ENCODE measurements around the gene LRP1B. TPM values are rescaled to one million over a fixed set of nuclear protein-coding genes. Genes with fewer than 3 reads are reported as not detected.

The LRP1B gene
- total RNA-seq, 8 experiments from 2014 or later, result 0.04 to 31.2 (median 11.5) TPM

GRCh38 chr2:140276661-140277060 is 1854.2 kb downstream of the LRP1B start:
- WGBS, 10 experiments, result 60 to 92% (median 67%) methylated on average over 1 of the region's 1 CpG; no CpG with 5 or more reads in 5 of the 10 experiments
- in situ Hi-C loops (cut with MboI; ENCODE audit: low pct_unique_long_range_greater_than_20kb in 2 of 9, low sequenced_read_pairs in 9 of 9, unreplicated experiment in 9 of 9), result no loop called here
- no peak for ATAC-seq (replicated peaks in 6 of 8)
- Histone ChIP-seq H3K4me3 (no peak overlapping the region), H3K4me1 (replicated peaks in 1 of 2) (peaks cover 2 to 17% of the 10 kb centered on the region in 2 donors), H3K27ac (no peak overlapping the region)

GRCh38 chr2:140275427-140275826 is 1855.4 kb downstream of the LRP1B start:
- H3K4me1 ChIP-seq (replicated peaks in 1 of 2), result peaks cover 10 to 29% of the 10 kb centered on the region in 2 donors
- in situ Hi-C loops (cut with MboI; ENCODE audit: low pct_unique_long_range_greater_than_20kb in 2 of 9, low sequenced_read_pairs in 9 of 9, unreplicated experiment in 9 of 9), result no loop called here
- ATAC-seq (replicated peaks in 6 of 8), result no peak
- 30 to 97% (median 79%) methylated on average over 2 to 7 of the region's 7 CpGs for WGBS, 10 experiments
- H3K27ac ChIP-seq, result no peak overlapping the region
- no peak overlapping the region for H3K4me3 ChIP-seq

GRCh38 chr2:140274891-140275290 is 1855.9 kb downstream of the LRP1B start:
- in situ Hi-C loops (cut with MboI; ENCODE audit: low pct_unique_long_range_greater_than_20kb in 2 of 9, low sequenced_read_pairs in 9 of 9, unreplicated experiment in 9 of 9), result no loop called here

GRCh38 chr2:140273958-140274357 is 1856.9 kb downstream of the LRP1B start:
- H3K4me3 ChIP-seq, result no peak overlapping the region
- no peak overlapping the region for H3K27ac ChIP-seq
- no peak for ATAC-seq (replicated peaks in 6 of 8)
- peaks cover 23 to 44% of the 10 kb centered on the region in 2 donors for H3K4me1 ChIP-seq (replicated peaks in 1 of 2)
- in situ Hi-C loops (cut with MboI; ENCODE audit: low pct_unique_long_range_greater_than_20kb in 2 of 9, low sequenced_read_pairs in 9 of 9, unreplicated experiment in 9 of 9), result no loop called here
- 81 to 100% (median 100%) methylated on average over 1 to 2 of the region's 2 CpGs for WGBS, 10 experiments

More at GRCh38 chr2:140274891-140275290, 1855.9 kb downstream of the LRP1B start:
- no peak overlapping the region for H3K27ac ChIP-seq
- peaks cover 14 to 34% of the 10 kb centered on the region in 2 donors for H3K4me1 ChIP-seq (replicated peaks in 1 of 2)
- H3K4me3 ChIP-seq, result no peak overlapping the region
- WGBS, 10 experiments, result 50 to 100% (median 80%) methylated on average over 1 to 5 of the region's 5 CpGs; no CpG with 5 or more reads in 1 of the 10 experiments
- ATAC-seq (replicated peaks in 6 of 8), result no peak

- Histone ChIP-seq H3K27ac (peak overlapping the region in 1 of 2 donors; percentile 21), H3K4me1 (replicated peaks in 1 of 2) (peaks cover 25 to 49% of the 10 kb centered on the region in 2 donors), H3K4me3 (no peak overlapping the region)
- WGBS, 10 experiments, result 44 to 100% (median 64%) methylated on average over 2 to 4 of the region's 4 CpGs; no CpG with 5 or more reads in 1 of the 10 experiments
- in situ Hi-C loops (cut with MboI; ENCODE audit: low pct_unique_long_range_greater_than_20kb in 2 of 9, low sequenced_read_pairs in 9 of 9, unreplicated experiment in 9 of 9), result no loop called here
- ATAC-seq (replicated peaks in 6 of 8), result peak in 3 of 8 experiments; percentile 19 to 51 (median 30)
Observed at GRCh38 chr2:140273408-140273807, 1857.4 kb downstream of the LRP1B start.

GRCh38 chr2:140270224-140270623 is 1860.6 kb downstream of the LRP1B start:
- WGBS, 10 experiments, result 29 to 100% (median 68%) methylated on average over 1 of the region's 1 CpG; no CpG with 5 or more reads in 4 of the 10 experiments
- Histone ChIP-seq H3K27ac (no peak overlapping the region), H3K4me1 (replicated peaks in 1 of 2) (peaks cover 25 to 58% of the 10 kb centered on the region in 2 donors), H3K4me3 (no peak overlapping the region)
- ATAC-seq (replicated peaks in 6 of 8), result peak in 5 of 8 experiments; percentile 65 to 75 (median 69)
- in situ Hi-C loops (cut with MboI; ENCODE audit: low pct_unique_long_range_greater_than_20kb in 2 of 9, low sequenced_read_pairs in 9 of 9, unreplicated experiment in 9 of 9), result no loop called here

GRCh38 chr2:140269000-140269399 is 1861.8 kb downstream of the LRP1B start:
- WGBS, 10 experiments, result 50 to 100% (median 65%) methylated on average over 1 to 7 of the region's 7 CpGs; no CpG with 5 or more reads in 1 of the 10 experiments
- Histone ChIP-seq H3K4me1 (replicated peaks in 1 of 2) (peaks cover 25 to 53% of the 10 kb centered on the region in 2 donors), H3K27ac (no peak overlapping the region), H3K4me3 (no peak overlapping the region)
- ATAC-seq (replicated peaks in 6 of 8), result peak in 5 of 8 experiments; percentile 74 to 84 (median 77)
- in situ Hi-C loops (cut with MboI; ENCODE audit: low pct_unique_long_range_greater_than_20kb in 2 of 9, low sequenced_read_pairs in 9 of 9, unreplicated experiment in 9 of 9), result no loop called here

- 53 to 100% (median 93%) methylated on average over 1 to 6 of the region's 6 CpGs; no CpG with 5 or more reads in 1 of the 10 experiments for WGBS, 10 experiments
- H3K4me3 ChIP-seq, result no peak overlapping the region
- in situ Hi-C loops (cut with MboI; ENCODE audit: low pct_unique_long_range_greater_than_20kb in 2 of 9, low sequenced_read_pairs in 9 of 9, unreplicated experiment in 9 of 9), result no loop called here
- H3K4me1 ChIP-seq (replicated peaks in 1 of 2), result peaks cover 0 to 13% of the 10 kb centered on the region in 2 donors
- no peak for ATAC-seq (replicated peaks in 6 of 8)
- H3K27ac ChIP-seq, result no peak overlapping the region
Observed at GRCh38 chr2:140262908-140263307, 1867.9 kb downstream of the LRP1B start.

- ATAC-seq (replicated peaks in 6 of 8), result no peak
- Histone ChIP-seq H3K27ac (no peak overlapping the region), H3K4me3 (no peak overlapping the region), H3K4me1 (replicated peaks in 1 of 2) (peaks cover 0 to 9% of the 10 kb centered on the region in 2 donors)
- in situ Hi-C loops (cut with MboI; ENCODE audit: low pct_unique_long_range_greater_than_20kb in 2 of 9, low sequenced_read_pairs in 9 of 9, unreplicated experiment in 9 of 9), result no loop called here
- WGBS, 10 experiments, result 10 to 100% (median 86%) methylated on average over 1 to 2 of the region's 2 CpGs; no CpG with 5 or more reads in 4 of the 10 experiments
Observed at GRCh38 chr2:140257692-140258300, 1873.0 kb downstream of the LRP1B start.

GRCh38 chr2:140256080-140256479 is 1874.7 kb downstream of the LRP1B start:
- H3K27ac ChIP-seq, result no peak overlapping the region
- WGBS, 10 experiments, result 13 to 80% (median 49%) methylated on average over 2 to 3 of the region's 3 CpGs
- H3K4me3 ChIP-seq, result no peak overlapping the region
- H3K4me1 ChIP-seq (replicated peaks in 1 of 2), result peaks cover 0 to 9% of the 10 kb centered on the region in 2 donors
- in situ Hi-C loops (cut with MboI; ENCODE audit: low pct_unique_long_range_greater_than_20kb in 2 of 9, low sequenced_read_pairs in 9 of 9, unreplicated experiment in 9 of 9), result no loop called here
- ATAC-seq (replicated peaks in 6 of 8), result no peak

- in situ Hi-C loops (cut with MboI; ENCODE audit: low pct_unique_long_range_greater_than_20kb in 2 of 9, low sequenced_read_pairs in 9 of 9, unreplicated experiment in 9 of 9), result no loop called here
- WGBS, 10 experiments, result 26 to 95% (median 70%) methylated on average over 2 to 4 of the region's 4 CpGs
- ATAC-seq (replicated peaks in 6 of 8), result peak in 1 of 8 experiments; percentile 36
- Histone ChIP-seq H3K27ac (no peak overlapping the region), H3K4me3 (no peak overlapping the region), H3K4me1 (replicated peaks in 1 of 2) (peaks cover 0 to 12% of the 10 kb centered on the region in 2 donors)
Observed at GRCh38 chr2:140249821-140250220, 1881.0 kb downstream of the LRP1B start.

GRCh38 chr2:140248623-140249022 is 1882.2 kb downstream of the LRP1B start:
- ATAC-seq (replicated peaks in 6 of 8), result no peak
- no peak overlapping the region for H3K27ac ChIP-seq
- 0 to 100% (median 72%) methylated on average over 1 to 2 of the region's 2 CpGs for WGBS, 10 experiments
- H3K4me1 ChIP-seq (replicated peaks in 1 of 2), result peaks cover 0 to 12% of the 10 kb centered on the region in 2 donors
- in situ Hi-C loops (cut with MboI; ENCODE audit: low pct_unique_long_range_greater_than_20kb in 2 of 9, low sequenced_read_pairs in 9 of 9, unreplicated experiment in 9 of 9), result no loop called here
- no peak overlapping the region for H3K4me3 ChIP-seq

- Histone ChIP-seq H3K27ac (no peak overlapping the region), H3K4me1 (replicated peaks in 1 of 2) (peaks cover 0 to 12% of the 10 kb centered on the region in 2 donors), H3K4me3 (no peak overlapping the region)
- no peak for ATAC-seq (replicated peaks in 6 of 8)
- in situ Hi-C loops (cut with MboI; ENCODE audit: low pct_unique_long_range_greater_than_20kb in 2 of 9, low sequenced_read_pairs in 9 of 9, unreplicated experiment in 9 of 9), result no loop called here
- 2 to 97% (median 63%) methylated on average over 1 to 4 of the region's 4 CpGs; no CpG with 5 or more reads in 2 of the 10 experiments for WGBS, 10 experiments
Observed at GRCh38 chr2:140247451-140248195, 1883.2 kb downstream of the LRP1B start.
